GM12891 (cell line): ENCODE results near the gene TRIM36.

Experiments
- DNase-seq: peaks from one replicate; pipeline ENCODE4 v3.0.0; 2011; ENCODE audit warnings: low spot score; ENCODE audit not compliant: insufficient read length
- FAIRE-seq: peaks from 2 replicates; lab custom pipeline; 2011; peaks lifted over from hg19 to GRCh38; lab: Jason Lieb, UNC
- PAX5 ChIP-seq: IDR thresholded peaks from 2 replicates; pipeline ENCODE4 v1.6.1; 2011; ENCODE audit warnings: low read length, moderate library complexity, mild to moderate bottlenecking; ENCODE audit not compliant: insufficient read depth, severe bottlenecking
- POLR2A ChIP-seq: IDR thresholded peaks from 2 replicates; pipeline ENCODE4 v1.6.1; 2011; ENCODE audit warnings: low read depth, low read length, control low read depth
- POLR2AphosphoS5 ChIP-seq: IDR thresholded peaks from 2 replicates; pipeline ENCODE4 v1.6.1; 2011; ENCODE audit warnings: low read depth, low read length, control low read depth
- POU2F2 ChIP-seq: IDR thresholded peaks from 2 replicates; pipeline ENCODE4 v1.6.1; 2011; ENCODE audit warnings: low read depth, mild to moderate bottlenecking, control low read depth, low read length, moderate library complexity
- SPI1 ChIP-seq: IDR thresholded peaks from 2 replicates; pipeline ENCODE4 v1.6.1; 2011; ENCODE audit warnings: low read depth, low read length, control low read depth
- TAF1 ChIP-seq: IDR thresholded peaks from 2 replicates; pipeline ENCODE4 v1.6.1; 2011; ENCODE audit warnings: low read depth, low read length, control low read depth

TRIM36 gene

DNA sequence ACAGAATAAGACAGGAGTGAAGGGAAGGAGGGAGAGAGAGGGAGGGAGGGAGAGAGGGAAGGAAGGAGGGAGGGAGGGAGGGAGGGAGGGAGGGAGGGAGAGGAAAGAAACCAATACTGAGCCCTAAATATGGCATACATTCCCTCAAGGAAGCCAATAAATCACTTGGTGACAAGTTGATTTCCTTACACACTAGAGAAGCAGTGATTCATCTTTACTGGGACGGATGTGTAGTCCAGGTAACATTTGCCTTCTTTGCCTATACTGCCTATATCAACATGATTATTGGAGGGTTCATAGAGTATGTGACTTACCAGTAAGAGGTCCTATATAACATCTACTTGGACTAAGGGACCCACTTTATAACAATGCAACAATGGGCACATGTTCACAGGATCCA lies 83.2 kb downstream of the TRIM36 start:
- FAIRE-seq (no peak), DNase-seq (no peak)
- TF ChIP-seq POLR2A (no peak), TAF1 (no peak)

- TF ChIP-seq POU2F2, result no peak
- TF ChIP-seq POLR2A, result no peak
- no peak for TF ChIP-seq TAF1
- no peak for TF ChIP-seq SPI1
- TF ChIP-seq PAX5, result no peak
- TF ChIP-seq POLR2AphosphoS5, result no peak
- no peak for FAIRE-seq
- no peak for DNase-seq
Measured at GRCh38 chr5:115084246-115084793, 85.4 kb downstream of the TRIM36 start.

- TF ChIP-seq POU2F2 (no peak), SPI1 (no peak), PAX5 (no peak), TAF1 (no peak), POLR2A (no peak), POLR2AphosphoS5 (no peak)
- no peak for DNase-seq
Measured at GRCh38 chr5:115079924-115080623, 89.6 kb downstream of the TRIM36 start.

More at GRCh38 chr5:115079924-115080623, 89.6 kb downstream of the TRIM36 start:
- no peak for FAIRE-seq
